Mucosa of descending colon (tissue), 3 donors: ENCODE results near the gene PHF23. TPM values are rescaled to one million over a fixed set of nuclear protein-coding genes. Genes with fewer than 3 reads are reported as not detected.
A peak's percentile ranks its signal among the peaks of the same experiment; 100 is the strongest.

ENCODE experiments used
- ATAC-seq: fragments of 200-7000 bp; cut with Tn5 transposase; one replicate; pipeline ENCODE4 v1.9.1; 2020; ENCODE audit warnings: mild to moderate bottlenecking, moderate library complexity
- DNase-seq, 3 donors: peaks; one replicate each; pipeline ENCODE4 v3.0.0-alpha.2; 2020
- H3K36me3 ChIP-seq: fragments of 200-600 bp; one replicate; pipeline ENCODE4 v1.8.0; 2021; ENCODE audit warnings: low read depth, mild to moderate bottlenecking
- H3K4me1 ChIP-seq: fragments of 200-600 bp; one replicate; pipeline ENCODE4 v1.8.0; 2021; ENCODE audit warnings: low read depth, mild to moderate bottlenecking
- H3K4me3 ChIP-seq: fragments of 200-600 bp; one replicate; pipeline ENCODE4 v1.8.0; 2021; ENCODE audit warnings: mild to moderate bottlenecking
- H3K9me3 ChIP-seq: fragments of 200-600 bp; one replicate; pipeline ENCODE4 v1.8.0; 2021; ENCODE audit warnings: mild to moderate bottlenecking
- CTCF ChIP-seq: fragments of 200-600 bp; IDR thresholded peaks from one replicate; pipeline ENCODE4 v1.8.0; 2022; ENCODE audit warnings: antibody characterized with exemption, mild to moderate bottlenecking
- intact Hi-C, 2 donors: fragments of 100-400 bp; cut with DNase I in 1 of 2; cut with micrococcal nuclease in 1 of 2; formaldehyde crosslinking; loops; one replicate each; pipeline versions ENCODE4 v1.11.0 to v1.11.1; 2022; cut with DNase I, micrococcal nuclease
- total RNA-seq, 3 donors: library from RNA; stranded (reverse); fragmentation: NEBNext Ultra II Directional in 2 of 3; extraction: Animal tissue kit (Norgen Biotek cat#: 25700) in 2 of 3; gene quantifications; one replicate each; pipeline versions ENCODE4 v1.2.1 to v1.2.4, GENCODE V29; 2021 to 2023
- donor health status: DM: no; HTN: no; CAD: no; lungs with moderate emphysema.
- donor health status: DM: no; HTN: no; CAD: no.
- donor health status: DM: no; HTN: yes; CAD: no.

PHF23 gene
- total RNA-seq, 3 donors from 2014 or later: 36.0 to 49.8 (median 36.8) TPM

- TF ChIP-seq CTCF: no peak
- no peak for ATAC-seq
- peaks cover 3% of the 10 kb centered on the region for H3K36me3 ChIP-seq
- H3K4me1 ChIP-seq: peaks cover 45% of the 10 kb centered on the region
- no peaks in the 10 kb centered on the region for H3K9me3 ChIP-seq
- peak overlapping the region; percentile 91 for H3K4me3 ChIP-seq
- DNase-seq: peak in 1 of 3 donors; percentile 53
- intact Hi-C loops: no loop called here
These were observed 1.9 kb downstream of the PHF23 start for GRCh38 chr17:7237266-7237760.

GRCh38 chr17:7236808-7237207 lies 2.4 kb downstream of the PHF23 start:
- TF ChIP-seq CTCF: no peak

GRCh38 chr17:7235693-7236665 lies 3.3 kb downstream of the PHF23 start:
- Histone ChIP-seq H3K36me3 (peaks cover 3% of the 10 kb centered on the region), H3K4me3 (no peak overlapping the region), H3K4me1 (peaks cover 44% of the 10 kb centered on the region), H3K9me3 (no peaks in the 10 kb centered on the region)
- DNase-seq: peak in 1 of 3 donors; percentile 50
- intact Hi-C loops: no loop called here
- TF ChIP-seq CTCF: no peak
- ATAC-seq: no peak

More at GRCh38 chr17:7236808-7237207, 2.4 kb downstream of the PHF23 start:
- DNase-seq (no peak), ATAC-seq (no peak)
- Histone ChIP-seq H3K36me3 (peaks cover 3% of the 10 kb centered on the region), H3K4me1 (peaks cover 49% of the 10 kb centered on the region), H3K4me3 (no peak overlapping the region), H3K9me3 (no peaks in the 10 kb centered on the region)
- intact Hi-C loops: no loop called here

- no peaks in the 10 kb centered on the region for H3K36me3 ChIP-seq
- peak within 1 kb of the TSS; percentile 52 for H3K4me3 ChIP-seq
- ATAC-seq: peak; percentile 70
- peaks cover 31% of the 10 kb centered on the region for H3K4me1 ChIP-seq
- TF ChIP-seq CTCF: no peak
- no peaks in the 10 kb centered on the region for H3K9me3 ChIP-seq
- peak; percentile 96 to 98 (median 97) for DNase-seq
- intact Hi-C loops: no loop called here
These were observed 4.9 kb downstream of the PHF23 start, which contains the start of gene DVL2 for GRCh38 chr17:7234083-7234951. Gene DVL2, minus strand, starts transcription at chr17:7234517. Its CDS starts 255 bp downstream, at chr17:7234262.

- Histone ChIP-seq H3K4me3 (peak overlapping the region; percentile 52), H3K36me3 (peaks cover 4% of the 10 kb centered on the region), H3K9me3 (no peaks in the 10 kb centered on the region), H3K4me1 (peaks cover 31% of the 10 kb centered on the region)
- ATAC-seq (peak; percentile 7), DNase-seq (no peak)
- intact Hi-C loops: no loop called here
- no peak for TF ChIP-seq CTCF
These were observed 5.6 kb downstream of the PHF23 start for GRCh38 chr17:7233701-7234082.
